ENCODE results near the gene CBFA2T3.

CBFA2T3 gene

DNA sequence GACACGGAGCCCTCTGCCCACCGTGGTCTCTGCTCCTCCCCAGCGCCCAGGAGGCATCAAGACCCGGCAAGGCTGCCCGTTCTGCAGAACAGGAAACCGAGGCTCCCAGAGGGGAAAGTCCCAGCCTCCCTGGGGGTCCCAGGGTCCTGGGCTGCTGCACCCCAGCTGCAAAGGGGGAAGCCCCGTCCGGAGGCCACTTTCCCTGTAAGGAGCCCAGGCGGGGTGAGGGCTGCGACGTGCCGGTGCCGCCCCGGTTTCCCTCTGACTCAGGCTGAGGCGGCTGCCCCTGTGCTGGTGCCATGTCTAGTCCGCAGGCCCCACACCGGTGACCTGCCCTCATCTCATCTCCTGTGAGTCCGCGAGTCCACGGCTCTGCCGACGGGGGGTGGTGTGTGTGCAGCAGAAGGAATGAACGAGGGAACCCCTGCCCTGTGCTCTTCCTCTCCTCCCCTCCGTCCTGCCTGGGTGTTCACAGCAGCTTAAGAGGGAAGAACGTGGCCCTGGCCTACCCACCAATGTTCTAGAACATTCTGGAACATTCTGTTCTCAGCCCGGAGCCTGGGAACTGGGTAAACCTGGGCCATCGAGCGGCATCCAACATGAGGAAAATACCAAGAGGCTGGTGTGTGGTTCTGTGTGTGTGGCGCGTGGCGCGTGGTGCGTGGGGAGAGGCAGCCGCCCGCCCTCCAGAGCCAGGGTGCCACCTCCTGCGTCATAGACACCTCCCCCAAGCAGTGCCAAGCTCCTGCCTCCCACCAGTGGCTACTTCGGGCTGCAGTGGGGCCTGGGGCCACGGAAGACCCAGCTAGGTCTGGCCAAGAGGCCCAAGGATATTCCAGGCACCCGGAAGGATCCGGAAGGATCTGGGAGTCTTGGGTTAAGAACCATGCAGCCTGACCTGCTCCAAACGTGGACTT, 7.0 kb upstream of the CBFA2T3 start:
- no peaks in the 10 kb centered on the region for H3K9me3 ChIP-seq (ENCODE audit: control insufficient read depth, insufficient read depth, low read depth, low read length)
- TF ChIP-seq ZNF23 (tag by site-specific recombination; IDR thresholded peaks at IDR 0.05; ENCODE audit: borderline replicate concordance) = no peak
- no peak for TF ChIP-seq ZNF645 (tag by site-specific recombination; IDR thresholded peaks at IDR 0.05)
- TF ChIP-seq ZNF221 (tag by site-specific recombination; IDR thresholded peaks at IDR 0.05; ENCODE audit: borderline replicate concordance) = no peak
- TF ChIP-seq ZBTB8A (tag by site-specific recombination; IDR thresholded peaks at IDR 0.05) = no peak
- no peak for TF ChIP-seq YY2 (tag by site-specific recombination; IDR thresholded peaks at IDR 0.05)
- no peak for TF ChIP-seq ZNF354C (tag by site-specific recombination; IDR thresholded peaks at IDR 0.05; ENCODE audit: borderline replicate concordance, low read depth)
- no peak for TF ChIP-seq ZNF544 (tag by site-specific recombination; IDR thresholded peaks at IDR 0.05)
- no peak for TF ChIP-seq KLF10 (tag by site-specific recombination; IDR thresholded peaks at IDR 0.05)
- no peak for TF ChIP-seq RBAK (tag by site-specific recombination; IDR thresholded peaks at IDR 0.05)
- no peak for TF ChIP-seq ZNF791 (tag by site-specific recombination; IDR thresholded peaks at IDR 0.05)
- no peak for TF ChIP-seq MYNN (tag by site-specific recombination; IDR thresholded peaks at IDR 0.05; ENCODE audit: borderline replicate concordance)
- H3K4me3 ChIP-seq (ENCODE audit: low read depth, low read length) = no peak overlapping the region
- H3K36me3 ChIP-seq (ENCODE audit: control insufficient read depth in 2 of 2, insufficient read depth in 1 of 2, low read length in 2 of 2) = no peaks in the 10 kb centered on the region
- H3K27ac ChIP-seq (ENCODE audit: extremely low read depth, low read depth, low read length) = no peak overlapping the region
- H3K4me1 ChIP-seq (ENCODE audit: control insufficient read depth, insufficient read depth, low read length) = no peaks in the 10 kb centered on the region
- POLR2A ChIA-PET = no interaction called here
- CTCF ChIA-PET = no interaction called here

- POLR2A ChIA-PET = no interaction called here
- Histone ChIP-seq H3K9me3 (ENCODE audit: control insufficient read depth, insufficient read depth, low read depth, low read length) (no peaks in the 10 kb centered on the region), H3K27ac (ENCODE audit: extremely low read depth, low read depth, low read length) (no peak overlapping the region), H3K4me3 (ENCODE audit: low read depth, low read length) (no peak overlapping the region), H3K4me1 (ENCODE audit: control insufficient read depth, insufficient read depth, low read length) (no peaks in the 10 kb centered on the region), H3K36me3 (ENCODE audit: control insufficient read depth in 2 of 2, insufficient read depth in 1 of 2, low read length in 2 of 2) (no peaks in the 10 kb centered on the region)
- TF ChIP-seq ZFP3 (tag by site-specific recombination; IDR thresholded peaks at IDR 0.05; ENCODE audit: low read depth) (no peak), GLIS2 (tag by site-specific recombination; IDR thresholded peaks at IDR 0.05) (no peak), HOXC10 (CRISPR knock-in tag; IDR thresholded peaks at IDR 0.05) (no peak), ZNF654 (tag by site-specific recombination; IDR thresholded peaks at IDR 0.05; ENCODE audit: low read depth) (no peak), ZNF23 (tag by site-specific recombination; IDR thresholded peaks at IDR 0.05; ENCODE audit: borderline replicate concordance) (no peak), ZNF830 (tag by site-specific recombination; IDR thresholded peaks at IDR 0.05; ENCODE audit: low read depth) (no peak)
- CTCF ChIA-PET = interaction anchor here (0.5 kb wide), 1 partner anchor 41 kb away, joined by 3 read pairs; no protein-coding TSS in a partner anchor
Measured at GRCh38 chr16:88983165-88983564, 6.2 kb upstream of the CBFA2T3 start.

GRCh38 chr16:88982286-88983084, 5.5 kb upstream of the CBFA2T3 start:
- H3K9me3 ChIP-seq (ENCODE audit: control insufficient read depth, insufficient read depth, low read depth, low read length) = no peaks in the 10 kb centered on the region
- POLR2A ChIA-PET = no interaction called here
- H3K27ac ChIP-seq (ENCODE audit: extremely low read depth, low read depth, low read length) = no peak overlapping the region
- no peak overlapping the region for H3K4me3 ChIP-seq (ENCODE audit: low read depth, low read length)
- H3K4me1 ChIP-seq (ENCODE audit: control insufficient read depth, insufficient read depth, low read length) = no peaks in the 10 kb centered on the region
- CTCF ChIA-PET = interaction anchor here (0.5 to 0.6 kb wide), 2 partner anchors 42 to 106 kb away, joined by 3 to 4 read pairs; no protein-coding TSS in a partner anchor
- no peaks in the 10 kb centered on the region for H3K36me3 ChIP-seq (ENCODE audit: control insufficient read depth in 2 of 2, insufficient read depth in 1 of 2, low read length in 2 of 2)
- TF ChIP-seq ZNF121 (tag by site-specific recombination; IDR thresholded peaks at IDR 0.05) = no peak
- TF ChIP-seq ZFP41 (tag by site-specific recombination; IDR thresholded peaks at IDR 0.05; ENCODE audit: borderline replicate concordance) = no peak
- TF ChIP-seq, protein P1, sequence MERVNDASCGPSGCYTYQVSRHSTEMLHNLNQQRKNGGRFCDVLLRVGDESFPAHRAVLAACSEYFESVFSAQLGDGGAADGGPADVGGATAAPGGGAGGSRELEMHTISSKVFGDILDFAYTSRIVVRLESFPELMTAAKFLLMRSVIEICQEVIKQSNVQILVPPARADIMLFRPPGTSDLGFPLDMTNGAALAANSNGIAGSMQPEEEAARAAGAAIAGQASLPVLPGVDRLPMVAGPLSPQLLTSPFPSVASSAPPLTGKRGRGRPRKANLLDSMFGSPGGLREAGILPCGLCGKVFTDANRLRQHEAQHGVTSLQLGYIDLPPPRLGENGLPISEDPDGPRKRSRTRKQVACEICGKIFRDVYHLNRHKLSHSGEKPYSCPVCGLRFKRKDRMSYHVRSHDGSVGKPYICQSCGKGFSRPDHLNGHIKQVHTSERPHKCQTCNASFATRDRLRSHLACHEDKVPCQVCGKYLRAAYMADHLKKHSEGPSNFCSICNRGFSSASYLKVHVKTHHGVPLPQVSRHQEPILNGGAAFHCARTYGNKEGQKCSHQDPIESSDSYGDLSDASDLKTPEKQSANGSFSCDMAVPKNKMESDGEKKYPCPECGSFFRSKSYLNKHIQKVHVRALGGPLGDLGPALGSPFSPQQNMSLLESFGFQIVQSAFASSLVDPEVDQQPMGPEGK (tag by site-specific recombination; IDR thresholded peaks at IDR 0.05) = no peak
- TF ChIP-seq ZNF37A (tag by site-specific recombination; IDR thresholded peaks at IDR 0.05) = no peak
- no peak for TF ChIP-seq ZNF544 (tag by site-specific recombination; IDR thresholded peaks at IDR 0.05)
- no peak for TF ChIP-seq ZNF501 (tag by site-specific recombination; IDR thresholded peaks at IDR 0.05)
- TF ChIP-seq ZFP3 (tag by site-specific recombination; IDR thresholded peaks at IDR 0.05; ENCODE audit: low read depth) = 0 out of 2 replicates have a peak, but pooled peaks have one; percentile 17

Data from HEK293 (cell line).